Upper lobe of left lung (tissue), 6 donors: ENCODE results near the gene HOXA4. TPM values are rescaled to one million over a fixed set of nuclear protein-coding genes. Genes with fewer than 3 reads are reported as not detected.
A peak's percentile ranks its signal among the peaks of the same experiment; 100 is the strongest.

Source experiments
- ATAC-seq, 2 donors: fragments of 200-7000 bp; cut with Tn5 transposase; one replicate each; pipeline ENCODE4 v1.9.1; 2022; ENCODE audit warnings: mild to moderate bottlenecking in 2 of 2, moderate library complexity in 2 of 2; ENCODE audit not compliant: low FRiP score in 2 of 2
- DNase-seq, 2 donors: peaks; one replicate each; pipeline ENCODE4 v3.0.0-alpha.2; 2019 to 2020
- H3K27ac ChIP-seq, 4 donors: fragments of 200-600 bp; sonication (generic); one replicate each; pipeline ENCODE4 v1.5.1; 2016 to 2019
- H3K27me3 ChIP-seq, 4 donors: fragments of 200-600 bp; sonication (generic); one replicate each; pipeline ENCODE4 v1.5.1; 2017 to 2019
- H3K36me3 ChIP-seq, 4 donors: fragments of 200-600 bp; sonication (generic); one replicate each; pipeline ENCODE4 v1.5.1; 2016 to 2019
- H3K4me1 ChIP-seq, 4 donors: fragments of 200-600 bp; sonication (generic); one replicate each; pipeline ENCODE4 v1.5.1; 2018 to 2019
- H3K4me3 ChIP-seq, 4 donors: fragments of 200-600 bp; sonication (generic); one replicate each; pipeline ENCODE4 v1.5.1; 2017 to 2019; ENCODE audit warnings: mild to moderate bottlenecking in 2 of 4, moderate library complexity in 1 of 4
- H3K9me3 ChIP-seq, 4 donors: fragments of 200-600 bp; sonication (generic); one replicate each; pipeline ENCODE4 v1.5.1; 2018 to 2019
- CTCF ChIP-seq, 6 experiments: fragments of 450-650 bp in 4 of 6; fragments of 200-600 bp in 2 of 6; sonication (generic) in 2 of 6; IDR thresholded peaks; one replicate each; pipeline ENCODE4 v1.5.1; 2016 to 2019; ENCODE audit warnings: antibody characterized with exemption in 6 of 6
- EP300 ChIP-seq, 4 donors: sonication (generic); formaldehyde crosslinking; IDR thresholded peaks; one replicate each; pipeline ENCODE4 v1.5.1; 2017; ENCODE audit warnings: antibody characterized with exemption in 4 of 4, control low read depth in 2 of 4
- POLR2A ChIP-seq, 4 donors: fragments of 450-650 bp; IDR thresholded peaks; one replicate each; pipeline ENCODE4 v1.5.1; 2016 to 2017; ENCODE audit warnings: antibody characterized with exemption in 4 of 4, mild to moderate bottlenecking in 2 of 4
- POLR2AphosphoS5 ChIP-seq, 2 donors: sonication (generic); formaldehyde crosslinking; IDR thresholded peaks; one replicate each; pipeline ENCODE4 v1.5.1; 2017; ENCODE audit warnings: antibody characterized with exemption in 2 of 2
- WGBS, 2 donors: methylation state at CpG; one replicate each; pipeline ENCODE4 v1.1.5; 2017 to 2018; 5-methylcytosine and 5-hydroxymethylcytosine counted together
- total RNA-seq, 6 donors: library from RNA; depleted of rRNA in 4 of 6; stranded (reverse); fragments of >200 nt in 4 of 6; gene quantifications; one replicate each; pipeline versions ENCODE4 v1.1.0 to v1.2.1, GENCODE V29; 2016 to 2021
- donor health status: DM: no; HTN: no; CAD: no; lungs with moderate emphysema.
- donor health status: DM: no; HTN: yes; CAD: no; lungs with severe emphysema.

The HOXA4 gene
- total RNA-seq, 6 donors from 2014 or later = 1.5 to 10.5 (median 6.2) TPM

- no peak for TF ChIP-seq POLR2A (IDR thresholded peaks at IDR 0.05)
- no peak for TF ChIP-seq CTCF (IDR thresholded peaks at IDR 0.05)
- TF ChIP-seq POLR2AphosphoS5 (IDR thresholded peaks at IDR 0.05) = no peak
- no peak for TF ChIP-seq EP300 (IDR thresholded peaks at IDR 0.05)
- peak overlapping the region in 3 of 4 donors; percentile 49 to 74 (median 62) for H3K4me3 ChIP-seq
- DNase-seq = no peak
- H3K36me3 ChIP-seq = no peaks in the 10 kb centered on the region
- H3K4me1 ChIP-seq = peaks cover 11 to 35% (median 15%) of the 10 kb centered on the region in 4 donors
- no peaks in the 10 kb centered on the region for H3K9me3 ChIP-seq
- WGBS, 2 donors = 49% methylated on average over 15 of the region's 15 CpGs
- no peak for ATAC-seq
- H3K27me3 ChIP-seq = peaks cover 0 to 12% (median 5%) of the 10 kb centered on the region in 4 donors
- peak overlapping the region; percentile 94 to 98 (median 96) for H3K27ac ChIP-seq
Measured at GRCh38 chr7:27140126-27140857, 9.7 kb upstream of the HOXA4 start.

GRCh38 chr7:27139334-27140125, 9.0 kb upstream of the HOXA4 start:
- TF ChIP-seq EP300 (IDR thresholded peaks at IDR 0.05) (no peak), POLR2A (IDR thresholded peaks at IDR 0.05) (no peak), POLR2AphosphoS5 (IDR thresholded peaks at IDR 0.05) (no peak), CTCF (IDR thresholded peaks at IDR 0.05) (no peak)
- WGBS, 2 donors = 35 to 69% methylated on average over 24 to 41 of the region's 53 CpGs
- peak overlapping the region in 3 of 4 donors; percentile 23 to 74 (median 62) for H3K4me3 ChIP-seq
- H3K27me3 ChIP-seq = peaks cover 0 to 7% (median 3%) of the 10 kb centered on the region in 4 donors
- ATAC-seq (no peak), DNase-seq (peak in 1 of 2 donors; percentile 83)
- peak overlapping the region; percentile 94 to 98 (median 96) for H3K27ac ChIP-seq
- H3K36me3 ChIP-seq = no peaks in the 10 kb centered on the region
- H3K4me1 ChIP-seq = peaks cover 14 to 35% (median 22%) of the 10 kb centered on the region in 4 donors
- H3K9me3 ChIP-seq = no peaks in the 10 kb centered on the region

- H3K4me1 ChIP-seq = peaks cover 19 to 37% (median 24%) of the 10 kb centered on the region in 4 donors
- peak overlapping the region in 3 of 4 donors; percentile 23 to 74 (median 62) for H3K4me3 ChIP-seq
- WGBS, 2 donors = 32 to 39% methylated on average over 11 of the region's 11 CpGs
- no peaks in the 10 kb centered on the region for H3K9me3 ChIP-seq
- H3K36me3 ChIP-seq = no peaks in the 10 kb centered on the region
- H3K27me3 ChIP-seq = peaks cover 0 to 6% (median 2%) of the 10 kb centered on the region in 4 donors
- ATAC-seq (no peak), DNase-seq (no peak)
- TF ChIP-seq CTCF (IDR thresholded peaks at IDR 0.05) = no peak
- no peak for TF ChIP-seq POLR2A (IDR thresholded peaks at IDR 0.05)
- TF ChIP-seq POLR2AphosphoS5 (IDR thresholded peaks at IDR 0.05) = no peak
- TF ChIP-seq EP300 (IDR thresholded peaks at IDR 0.05) = no peak
- peak overlapping the region; percentile 94 to 98 (median 96) for H3K27ac ChIP-seq
Measured at GRCh38 chr7:27138985-27139333, 8.4 kb upstream of the HOXA4 start.

GRCh38 chr7:27138472-27138871, 7.9 kb upstream of the HOXA4 start:
- TF ChIP-seq EP300 (IDR thresholded peaks at IDR 0.05) = no peak
- TF ChIP-seq POLR2AphosphoS5 (IDR thresholded peaks at IDR 0.05) = no peak
- no peak for TF ChIP-seq POLR2A (IDR thresholded peaks at IDR 0.05)
- no peak for TF ChIP-seq CTCF (IDR thresholded peaks at IDR 0.05)
- no peaks in the 10 kb centered on the region for H3K9me3 ChIP-seq
- H3K4me1 ChIP-seq = peaks cover 19 to 36% (median 28%) of the 10 kb centered on the region in 4 donors
- WGBS, 2 donors = 41 to 52% methylated on average over 1 of the region's 1 CpG
- H3K27me3 ChIP-seq = peaks cover 0 to 6% (median 2%) of the 10 kb centered on the region in 4 donors
- peak overlapping the region in 2 of 4 donors; percentile 62 to 74 for H3K4me3 ChIP-seq
- DNase-seq = no peak
- peak overlapping the region; percentile 94 to 98 (median 96) for H3K27ac ChIP-seq
- no peak for ATAC-seq
- no peaks in the 10 kb centered on the region for H3K36me3 ChIP-seq
